ENCODE results near the gene CYP2B6.

DNA sequence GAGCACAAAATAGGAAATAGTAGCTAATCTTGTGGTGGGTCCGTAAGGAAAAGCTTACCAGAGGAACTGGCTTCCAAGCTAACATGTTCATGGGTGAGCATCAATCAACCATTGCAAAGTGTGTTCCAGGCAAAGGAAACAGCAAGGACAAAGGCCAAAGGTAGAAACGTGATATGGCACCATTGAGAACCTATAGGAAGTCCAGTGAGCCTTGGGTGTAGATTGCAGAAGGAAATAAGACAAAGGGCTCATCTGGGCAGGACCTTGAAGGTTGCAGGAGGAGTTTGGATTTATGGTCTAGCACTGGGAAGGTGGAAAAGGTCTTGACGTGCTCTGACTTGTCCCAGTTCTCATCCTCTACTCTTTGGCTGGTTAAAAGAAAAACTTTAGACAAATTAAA, 22.3 kb downstream of the CYP2B6 start:
- TF ChIP-seq, protein P1, sequence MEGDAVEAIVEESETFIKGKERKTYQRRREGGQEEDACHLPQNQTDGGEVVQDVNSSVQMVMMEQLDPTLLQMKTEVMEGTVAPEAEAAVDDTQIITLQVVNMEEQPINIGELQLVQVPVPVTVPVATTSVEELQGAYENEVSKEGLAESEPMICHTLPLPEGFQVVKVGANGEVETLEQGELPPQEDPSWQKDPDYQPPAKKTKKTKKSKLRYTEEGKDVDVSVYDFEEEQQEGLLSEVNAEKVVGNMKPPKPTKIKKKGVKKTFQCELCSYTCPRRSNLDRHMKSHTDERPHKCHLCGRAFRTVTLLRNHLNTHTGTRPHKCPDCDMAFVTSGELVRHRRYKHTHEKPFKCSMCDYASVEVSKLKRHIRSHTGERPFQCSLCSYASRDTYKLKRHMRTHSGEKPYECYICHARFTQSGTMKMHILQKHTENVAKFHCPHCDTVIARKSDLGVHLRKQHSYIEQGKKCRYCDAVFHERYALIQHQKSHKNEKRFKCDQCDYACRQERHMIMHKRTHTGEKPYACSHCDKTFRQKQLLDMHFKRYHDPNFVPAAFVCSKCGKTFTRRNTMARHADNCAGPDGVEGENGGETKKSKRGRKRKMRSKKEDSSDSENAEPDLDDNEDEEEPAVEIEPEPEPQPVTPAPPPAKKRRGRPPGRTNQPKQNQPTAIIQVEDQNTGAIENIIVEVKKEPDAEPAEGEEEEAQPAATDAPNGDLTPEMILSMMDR (conservative IDR thresholded peaks at IDR 0.05; ENCODE audit: low read depth, low read length) = no peak
- TF ChIP-seq EZH2 (IDR thresholded peaks at IDR 0.05; ENCODE audit: borderline replicate concordance, low read depth, low read length, poor library complexity, severe bottlenecking) = no peak
